ENCODE data around the gene LZTR1.

Gene LZTR1

GRCh38 chr22:21025266-21025665 is 43.2 kb downstream of the LZTR1 start:
- TF ChIP-seq EZH2phosphoT487 (IDR thresholded peaks at IDR 0.05; ENCODE audit: low read length): no peak
- TF ChIP-seq CTCF (IDR thresholded peaks at IDR 0.05; ENCODE audit: low read length): no peak
- TF ChIP-seq EZH2 (optimal IDR thresholded peaks at IDR 0.05; ENCODE audit: low read depth, low read length): no peak

GRCh38 chr22:21025763-21026755 is 44.0 kb downstream of the LZTR1 start:
- Histone ChIP-seq H3K4me1 (ENCODE audit: low read length) (no peaks in the 10 kb centered on the region; the same call in 1 of the 2 replicates), H3K9me3 (replicated peaks; ENCODE audit: insufficient read depth, low read length) (no peaks in the 10 kb centered on the region), H3F3A (ENCODE audit: insufficient read depth, low read length) (no peaks in the 10 kb centered on the region), H3K9ac (ENCODE audit: low read length) (no peak overlapping the region), H2AFZ (ENCODE audit: low read length) (no peak overlapping the region), H3K4me2 (ENCODE audit: low read depth, low read length) (no peak overlapping the region), H3K4me3 (ENCODE audit: low read length) (no peak overlapping the region), H4K20me1 (ENCODE audit: insufficient read depth, low read length) (no peaks in the 10 kb centered on the region), H3K27ac (ENCODE audit: low read length) (no peak overlapping the region), H3K9me2 (replicated peaks; ENCODE audit: insufficient read depth, low read length) (no peaks in the 10 kb centered on the region), H3K36me3 (replicated peaks; ENCODE audit: insufficient read depth, low read length) (no peaks in the 10 kb centered on the region), H3K27me3 (replicated peaks; ENCODE audit: insufficient read depth, low read length) (peaks cover 26% of the 10 kb centered on the region), H3K79me2 (ENCODE audit: low read length) (no peaks in the 10 kb centered on the region)
- TF ChIP-seq CTCF (IDR thresholded peaks at IDR 0.05; ENCODE audit: low read length) (no peak), EZH2 (optimal IDR thresholded peaks at IDR 0.05; ENCODE audit: low read depth, low read length) (no peak), EZH2phosphoT487 (IDR thresholded peaks at IDR 0.05; ENCODE audit: low read length) (no peak)
- no peak for DNase-seq

More at GRCh38 chr22:21025266-21025665, 43.2 kb downstream of the LZTR1 start:
- Histone ChIP-seq H3K9me3 (replicated peaks; ENCODE audit: insufficient read depth, low read length) (no peaks in the 10 kb centered on the region), H3K4me3 (ENCODE audit: low read length) (no peak overlapping the region), H2AFZ (ENCODE audit: low read length) (no peak overlapping the region), H3K27ac (ENCODE audit: low read length) (no peak overlapping the region), H3K36me3 (replicated peaks; ENCODE audit: insufficient read depth, low read length) (no peaks in the 10 kb centered on the region), H3K4me1 (ENCODE audit: low read length) (no peaks in the 10 kb centered on the region; the same call in 1 of the 2 replicates), H3K27me3 (replicated peaks; ENCODE audit: insufficient read depth, low read length) (peaks cover 19% of the 10 kb centered on the region), H3K79me2 (ENCODE audit: low read length) (no peaks in the 10 kb centered on the region), H4K20me1 (ENCODE audit: insufficient read depth, low read length) (no peaks in the 10 kb centered on the region), H3K9me2 (replicated peaks; ENCODE audit: insufficient read depth, low read length) (no peaks in the 10 kb centered on the region), H3F3A (ENCODE audit: insufficient read depth, low read length) (no peaks in the 10 kb centered on the region), H3K9ac (ENCODE audit: low read length) (no peak overlapping the region), H3K4me2 (ENCODE audit: low read depth, low read length) (no peak overlapping the region)
- no peak for DNase-seq

GRCh38 chr22:21026783-21027692 is 44.9 kb downstream of the LZTR1 start:
- Histone ChIP-seq H3K4me3 (ENCODE audit: low read length) (no peak overlapping the region), H3K27ac (ENCODE audit: low read length) (no peak overlapping the region), H3K79me2 (ENCODE audit: low read length) (no peaks in the 10 kb centered on the region), H4K20me1 (ENCODE audit: insufficient read depth, low read length) (no peaks in the 10 kb centered on the region), H3K9me3 (replicated peaks; ENCODE audit: insufficient read depth, low read length) (no peaks in the 10 kb centered on the region), H3K9ac (ENCODE audit: low read length) (no peak overlapping the region), H3K4me1 (ENCODE audit: low read length) (no peaks in the 10 kb centered on the region; the same call in 1 of the 2 replicates), H3K36me3 (replicated peaks; ENCODE audit: insufficient read depth, low read length) (no peaks in the 10 kb centered on the region), H3K27me3 (replicated peaks; ENCODE audit: insufficient read depth, low read length) (peaks cover 29% of the 10 kb centered on the region), H3F3A (ENCODE audit: insufficient read depth, low read length) (no peaks in the 10 kb centered on the region), H2AFZ (ENCODE audit: low read length) (no peak overlapping the region), H3K4me2 (ENCODE audit: low read depth, low read length) (no peak overlapping the region), H3K9me2 (replicated peaks; ENCODE audit: insufficient read depth, low read length) (no peaks in the 10 kb centered on the region)
- TF ChIP-seq CTCF (IDR thresholded peaks at IDR 0.05; ENCODE audit: low read length): no peak
- TF ChIP-seq EZH2 (optimal IDR thresholded peaks at IDR 0.05; ENCODE audit: low read depth, low read length): no peak
- TF ChIP-seq EZH2phosphoT487 (IDR thresholded peaks at IDR 0.05; ENCODE audit: low read length): no peak
- no peak for DNase-seq

Measured in MM.1S (cell line).